SU-DHL-6 (cell line): Measurements from ENCODE around the gene RSPH1.
A peak's percentile ranks its signal among the peaks of the same experiment; 100 is the strongest.

Source experiments
- H2AFZ ChIP-seq: fragments of 200-600 bp; sonication (generic); 2 replicates; pipeline ENCODE4 v1.6.1; 2014; ENCODE audit warnings: low read depth, mild to moderate bottlenecking, moderate library complexity, mixed read lengths, antibody characterized with exemption, low read length; ENCODE audit not compliant: severe bottlenecking
- H3F3A ChIP-seq: fragments of 200-600 bp; shearing (Covaris generic); 2 replicates; pipeline ENCODE4 v1.6.0; 2016; ENCODE audit warnings: antibody characterized with exemption, mild to moderate bottlenecking; ENCODE audit not compliant: insufficient read depth
- H3K27ac ChIP-seq: fragments of 200-600 bp; sonication (generic); 2 replicates; pipeline ENCODE4 v1.5.1; 2016; ENCODE audit warnings: low read depth, mild to moderate bottlenecking, low read length, moderate library complexity, mixed read lengths
- H3K27me3 ChIP-seq: fragments of 200-600 bp; sonication (generic), shearing (Covaris generic); 2 replicates; pipeline ENCODE4 v1.6.0; 2014; ENCODE audit warnings: mild to moderate bottlenecking, low read length
- H3K36me3 ChIP-seq: fragments of 200-600 bp; sonication (generic); 2 replicates; pipeline ENCODE4 v1.6.1; 2014; ENCODE audit warnings: mild to moderate bottlenecking, low read length, mixed read lengths
- H3K4me2 ChIP-seq: fragments of 300-600, 200-600 bp; shearing (Covaris generic), sonication (generic); 2 replicates; pipeline ENCODE4 v1.6.0; 2014; ENCODE audit warnings: low read length, low read depth, mild to moderate bottlenecking; ENCODE audit not compliant: poor library complexity, severe bottlenecking
- H3K4me3 ChIP-seq: fragments of 200-600 bp; sonication (generic); 2 replicates; pipeline ENCODE4 v1.5.1; 2014; ENCODE audit warnings: antibody characterized with exemption, low read length, mild to moderate bottlenecking, mixed read lengths; ENCODE audit not compliant: insufficient read depth, poor library complexity, severe bottlenecking
- H3K79me2 ChIP-seq: fragments of 200-600 bp; sonication (generic); 2 replicates; pipeline ENCODE4 v1.6.1; 2014; ENCODE audit warnings: mild to moderate bottlenecking, low read length, moderate library complexity; ENCODE audit not compliant: insufficient read depth
- H3K9ac ChIP-seq: fragments of 200-600 bp; sonication (generic); 2 replicates; pipeline ENCODE4 v1.7.0; 2014; ENCODE audit warnings: mild to moderate bottlenecking, low read length
- H3K9me2 ChIP-seq: fragments of 200-600 bp; sonication (generic); replicated peaks from 2 replicates; pipeline ENCODE4 v1.6.1; 2014; ENCODE audit warnings: low read length; ENCODE audit not compliant: insufficient read depth
- H3K9me3 ChIP-seq: fragments of 200-600 bp; sonication (generic); 2 replicates; pipeline ENCODE4 v1.6.1; 2014; ENCODE audit warnings: low read length, mixed read lengths; ENCODE audit not compliant: insufficient read depth
- H4K20me1 ChIP-seq: fragments of 200-600 bp; sonication (generic); 2 replicates; pipeline ENCODE4 v1.6.1; 2014; ENCODE audit warnings: low read depth, mild to moderate bottlenecking, antibody characterized with exemption, low read length, moderate library complexity, mixed read lengths
- EZH2phosphoT487 ChIP-seq: fragments of 200-600 bp; sonication (generic), shearing (Covaris generic); conservative IDR thresholded peaks from 2 replicates; pipeline ENCODE4 v1.6.1; 2018; ENCODE audit warnings: mild to moderate bottlenecking, antibody characterized with exemption, low read length, moderate library complexity, mixed read lengths
- TF ChIP-seq, protein P1 (sequence below): fragments of 200-600 bp; sonication (generic); IDR thresholded peaks from one replicate; pipeline ENCODE4 v1.5.1; 2017; ENCODE audit warnings: antibody characterized with exemption, mild to moderate bottlenecking, low read length, moderate library complexity; ENCODE audit not compliant: insufficient read depth, poor library complexity, severe bottlenecking

The RSPH1 gene

DNA sequence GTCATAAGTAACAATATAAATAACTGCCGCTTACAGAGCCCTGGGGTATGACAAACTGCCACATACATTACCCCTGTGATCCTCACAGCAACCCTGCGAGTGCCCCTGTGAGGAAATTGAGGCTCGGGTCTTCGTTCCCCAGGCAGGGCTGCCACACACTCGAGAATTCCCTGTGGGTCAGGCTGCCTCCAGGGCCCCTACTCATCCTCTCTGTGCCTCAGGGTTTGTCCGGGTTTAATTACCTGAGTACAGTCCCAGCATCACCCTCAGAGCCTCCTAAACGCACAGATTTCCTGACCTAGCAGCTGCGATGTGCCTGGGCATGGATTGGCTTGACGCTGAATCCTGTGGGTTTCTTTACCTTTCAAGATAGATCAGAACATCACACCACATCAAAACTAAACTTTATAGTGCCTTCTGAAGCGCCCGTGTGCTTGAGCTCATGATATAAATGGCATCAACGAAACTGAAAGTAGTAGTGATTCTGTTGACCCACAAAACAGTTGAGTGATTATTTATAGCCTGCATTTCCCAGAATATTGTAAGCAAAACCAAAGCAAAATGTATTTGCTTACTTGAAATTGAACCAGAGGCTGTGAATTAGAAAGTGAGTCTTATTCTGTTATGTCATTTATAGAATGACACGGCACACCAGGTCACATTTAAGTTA lies 31.6 kb upstream of the RSPH1 start:
- Histone ChIP-seq H2AFZ (no peak overlapping the region), H3K79me2 (peaks cover 32% of the 10 kb centered on the region), H4K20me1 (no peaks in the 10 kb centered on the region), H3F3A (peaks cover 80% of the 10 kb centered on the region), H3K9me3 (no peaks in the 10 kb centered on the region), H3K9me2 (no peaks in the 10 kb centered on the region), H3K9ac (peak overlapping the region; percentile 42), H3K27me3 (no peaks in the 10 kb centered on the region), H3K36me3 (0 out of 2 replicates have a peak, but pooled peaks cover 2% of the 10 kb centered on the region), H3K4me3 (peak overlapping the region; percentile 20), H3K4me2 (peak overlapping the region; percentile 65), H3K27ac (peak overlapping the region; percentile 93)
- TF ChIP-seq, protein P1, sequence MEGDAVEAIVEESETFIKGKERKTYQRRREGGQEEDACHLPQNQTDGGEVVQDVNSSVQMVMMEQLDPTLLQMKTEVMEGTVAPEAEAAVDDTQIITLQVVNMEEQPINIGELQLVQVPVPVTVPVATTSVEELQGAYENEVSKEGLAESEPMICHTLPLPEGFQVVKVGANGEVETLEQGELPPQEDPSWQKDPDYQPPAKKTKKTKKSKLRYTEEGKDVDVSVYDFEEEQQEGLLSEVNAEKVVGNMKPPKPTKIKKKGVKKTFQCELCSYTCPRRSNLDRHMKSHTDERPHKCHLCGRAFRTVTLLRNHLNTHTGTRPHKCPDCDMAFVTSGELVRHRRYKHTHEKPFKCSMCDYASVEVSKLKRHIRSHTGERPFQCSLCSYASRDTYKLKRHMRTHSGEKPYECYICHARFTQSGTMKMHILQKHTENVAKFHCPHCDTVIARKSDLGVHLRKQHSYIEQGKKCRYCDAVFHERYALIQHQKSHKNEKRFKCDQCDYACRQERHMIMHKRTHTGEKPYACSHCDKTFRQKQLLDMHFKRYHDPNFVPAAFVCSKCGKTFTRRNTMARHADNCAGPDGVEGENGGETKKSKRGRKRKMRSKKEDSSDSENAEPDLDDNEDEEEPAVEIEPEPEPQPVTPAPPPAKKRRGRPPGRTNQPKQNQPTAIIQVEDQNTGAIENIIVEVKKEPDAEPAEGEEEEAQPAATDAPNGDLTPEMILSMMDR: no peak
- TF ChIP-seq EZH2phosphoT487: no peak

DNA sequence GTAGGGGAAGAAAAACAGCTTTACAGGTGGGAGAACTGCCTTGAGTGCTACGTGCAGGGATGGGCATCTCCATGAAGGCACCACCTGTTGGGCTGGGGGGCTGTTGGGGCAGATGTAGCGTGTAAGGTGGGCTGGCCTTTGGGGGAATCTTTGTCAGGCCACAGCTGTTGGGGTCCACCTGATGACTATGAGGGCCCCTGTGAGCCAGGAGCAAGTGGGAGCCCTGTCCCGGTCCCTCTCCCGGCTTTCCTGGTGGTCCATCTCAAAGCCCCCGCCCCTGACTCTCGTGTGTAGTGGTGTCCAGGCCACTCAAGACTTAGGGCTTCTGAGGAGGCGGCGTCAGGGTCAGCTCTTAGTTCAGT lies 31.1 kb upstream of the RSPH1 start:
- peak overlapping the region; percentile 42 for H3K9ac ChIP-seq
- H3K4me2 ChIP-seq: peak overlapping the region; percentile 65
- no peak overlapping the region for H2AFZ ChIP-seq

DNA sequence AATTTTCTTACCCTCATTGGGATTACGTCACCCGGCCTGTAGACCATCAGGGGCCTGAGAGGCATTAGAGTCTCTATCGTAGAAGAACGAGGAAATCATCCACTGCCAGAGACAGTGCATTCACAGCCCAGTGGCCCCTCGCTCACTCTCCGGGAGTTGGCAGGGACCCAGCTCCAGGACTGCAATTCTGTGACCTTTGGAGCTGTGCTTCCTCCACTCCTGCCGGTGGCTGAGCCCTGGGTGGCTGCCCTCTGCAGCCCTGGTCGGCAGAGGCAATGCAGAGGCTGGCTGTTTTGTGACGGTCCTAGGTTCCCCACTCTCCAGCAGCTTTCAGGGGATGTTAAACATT lies 30.3 kb upstream of the RSPH1 start:
- H3K27me3 ChIP-seq: no peaks in the 10 kb centered on the region
- H4K20me1 ChIP-seq: no peaks in the 10 kb centered on the region
- no peaks in the 10 kb centered on the region for H3K9me3 ChIP-seq
- no peaks in the 10 kb centered on the region for H3K9me2 ChIP-seq
- H3K36me3 ChIP-seq: 0 out of 2 replicates have a peak, but pooled peaks cover 2% of the 10 kb centered on the region
- H2AFZ ChIP-seq: no peak overlapping the region
- H3K9ac ChIP-seq: peak overlapping the region; percentile 42; the same call in 1 of the 2 replicates
- TF ChIP-seq EZH2phosphoT487: no peak
- no peak overlapping the region for H3K4me3 ChIP-seq
- peaks cover 24% of the 10 kb centered on the region; the same call in 1 of the 2 replicates for H3K79me2 ChIP-seq
- H3F3A ChIP-seq: peaks cover 68% of the 10 kb centered on the region
- no peak overlapping the region for H3K4me2 ChIP-seq
- H3K27ac ChIP-seq: peak overlapping the region; percentile 93

More for the DNA sequence above, 31.1 kb upstream of the RSPH1 start:
- Histone ChIP-seq H3F3A (peaks cover 75% of the 10 kb centered on the region), H3K79me2 (peaks cover 31% of the 10 kb centered on the region), H3K9me3 (no peaks in the 10 kb centered on the region), H3K4me3 (no peak overlapping the region), H3K9me2 (no peaks in the 10 kb centered on the region), H3K27me3 (no peaks in the 10 kb centered on the region), H4K20me1 (no peaks in the 10 kb centered on the region), H3K27ac (peak overlapping the region; percentile 93), H3K36me3 (0 out of 2 replicates have a peak, but pooled peaks cover 2% of the 10 kb centered on the region)
- TF ChIP-seq EZH2phosphoT487: no peak
- TF ChIP-seq, protein P1: no peak
